HepG2 (cell line): ENCODE data around the gene PDE4D. TPM values are rescaled to one million over a fixed set of nuclear protein-coding genes. Genes with fewer than 3 reads are reported as not detected.

Experiments
- DR1 ChIP-seq: sonication (generic); formaldehyde crosslinking; IDR thresholded peaks from 2 replicates; pipeline ENCODE4 v1.8.0; 2021; ENCODE audit warnings: mild to moderate bottlenecking, missing genetic modification reagents, inconsistent platforms
- FOSL2 ChIP-seq: sonication (generic); formaldehyde crosslinking; IDR thresholded peaks from 2 replicates; pipeline ENCODE4 v1.4.0; 2020; ENCODE audit warnings: missing genetic modification reagents
- GTF2F1 ChIP-seq: fragments of 150-350 bp; IDR thresholded peaks from 2 replicates; pipeline ENCODE4 v1.6.1; 2014; ENCODE audit warnings: low read length
- HOXD1 ChIP-seq: sonication (generic); formaldehyde crosslinking; IDR thresholded peaks from 2 replicates; pipeline ENCODE4 v1.5.0; 2020; ENCODE audit warnings: missing genetic modification reagents
- JUN ChIP-seq: sonication (generic); formaldehyde crosslinking; IDR thresholded peaks from 2 replicates; pipeline ENCODE4 v1.4.0; 2020; ENCODE audit warnings: mild to moderate bottlenecking, missing genetic modification reagents
- MIER2 ChIP-seq: IDR thresholded peaks from 2 replicates; pipeline ENCODE4 v1.6.1; 2016; ENCODE audit warnings: missing biosample characterization, missing genetic modification reagents
- NR2F1 ChIP-seq, 2 experiments: fragments of 450-650 bp in 1 of 2; formaldehyde crosslinking in 1 of 2; IDR thresholded peaks; 2 replicates each; pipeline versions ENCODE4 v1.5.0 to v1.6.1; 2016 to 2020; ENCODE audit warnings: mild to moderate bottlenecking in 1 of 2, missing compliant biosample characterization in 1 of 2, missing genetic modification reagents in 1 of 2, moderate library complexity in 1 of 2
- RBFOX2 ChIP-seq: fragments of 200-400 bp; formaldehyde crosslinking; IDR thresholded peaks from 2 replicates; pipeline ENCODE4 v1.6.1; 2017; ENCODE audit warnings: low read depth, mild to moderate bottlenecking, low read length
- SAP130 ChIP-seq: IDR thresholded peaks from 2 replicates; pipeline ENCODE4 v1.6.1; 2016; ENCODE audit warnings: low read depth
- SNAPC2 ChIP-seq: sonication (generic); formaldehyde crosslinking; IDR thresholded peaks from 2 replicates; pipeline ENCODE4 v1.8.1; 2022; ENCODE audit warnings: mild to moderate bottlenecking, missing genetic modification reagents
- SP4 ChIP-seq: sonication (generic); formaldehyde crosslinking; IDR thresholded peaks from 2 replicates; pipeline ENCODE4 v1.8.1; 2023; ENCODE audit warnings: mild to moderate bottlenecking, missing genetic modification reagents
- ZBTB10 ChIP-seq: sonication (generic); formaldehyde crosslinking; IDR thresholded peaks from 2 replicates; pipeline ENCODE4 v1.4.0; 2020; ENCODE audit warnings: missing genetic modification reagents, borderline replicate concordance
- ZIK1 ChIP-seq: sonication (generic); formaldehyde crosslinking; IDR thresholded peaks from 2 replicates; pipeline ENCODE4 v1.5.0; 2020; ENCODE audit warnings: mild to moderate bottlenecking, low read depth, missing genetic modification reagents, borderline replicate concordance
- ZMYM4 ChIP-seq: sonication (generic); formaldehyde crosslinking; IDR thresholded peaks from 2 replicates; pipeline ENCODE4 v1.8.1; 2023; ENCODE audit warnings: mild to moderate bottlenecking, missing genetic modification reagents
- ZNF180 ChIP-seq: sonication (generic); formaldehyde crosslinking; IDR thresholded peaks from 2 replicates; pipeline ENCODE4 v1.4.0; 2020; ENCODE audit warnings: low read depth, missing genetic modification reagents, borderline replicate concordance
- ZNF207 ChIP-seq: fragments of 450-650 bp; IDR thresholded peaks from 2 replicates; pipeline ENCODE4 v1.6.1; 2016; ENCODE audit warnings: antibody characterized with exemption, borderline replicate concordance
- ZNF382 ChIP-seq: sonication (generic); formaldehyde crosslinking; IDR thresholded peaks from 2 replicates; pipeline ENCODE4 v1.5.0; 2020; ENCODE audit warnings: missing genetic modification reagents, mild to moderate bottlenecking, borderline replicate concordance
- ZNF710 ChIP-seq: sonication (generic); formaldehyde crosslinking; IDR thresholded peaks from 2 replicates; pipeline ENCODE4 v1.5.0; 2020; ENCODE audit warnings: mild to moderate bottlenecking, missing genetic modification reagents, borderline replicate concordance
- ZNF777 ChIP-seq: sonication (generic); formaldehyde crosslinking; IDR thresholded peaks from 2 replicates; pipeline ENCODE4 v1.4.0; 2020; ENCODE audit warnings: missing genetic modification reagents
- polyA plus RNA-seq, 8 experiments: library from polyadenylated mRNA; depleted of rRNA in 3 of 8; stranded (reverse) in 7 of 8; unstranded in 1 of 8; fragments of >200 nt; fragmentation: Illumina TruSeq in 4 of 8; extraction: Trizol in 4 of 8; gene quantifications; 2 replicates each; pipeline versions ENCODE4 v1.2.1 to v1.2.3, GENCODE V29; 2011 to 2016; ENCODE audit warnings: low read depth in 4 of 8, missing spikeins in 1 of 8, mixed read lengths in 1 of 8; ENCODE audit not compliant: insufficient read depth in 1 of 8
- total RNA-seq, 5 experiments: library from RNA; depleted of rRNA; stranded (reverse); fragments of >200 nt; fragmentation: Illumina TruSeq; extraction: Trizol; gene quantifications; 2 replicates each; pipeline ENCODE4 v1.2.3, GENCODE V29; 2016; ENCODE audit warnings: low read depth in 1 of 5
- TF ChIP-seq, protein P1 (sequence below): sonication (generic); formaldehyde crosslinking; IDR thresholded peaks from 2 replicates; pipeline ENCODE4 v1.5.1; 2020; ENCODE audit warnings: missing genetic modification reagents, mild to moderate bottlenecking, borderline replicate concordance
- TF ChIP-seq, protein P2 (sequence below), 2 experiments: sonication (generic) in 1 of 2; formaldehyde crosslinking in 1 of 2; IDR thresholded peaks; 2 replicates each; pipeline versions ENCODE4 v1.4.0 to v1.6.1; 2018 to 2020; ENCODE audit warnings: missing genetic modification reagents in 2 of 2, borderline replicate concordance in 1 of 2, low read depth in 1 of 2, mild to moderate bottlenecking in 1 of 2, missing biosample characterization in 1 of 2
- TF ChIP-seq, protein P3 (sequence below): sonication (generic); formaldehyde crosslinking; IDR thresholded peaks from 2 replicates; pipeline ENCODE4 v1.8.1; 2023; ENCODE audit warnings: mild to moderate bottlenecking, missing genetic modification reagents

PDE4D gene
- total and polyA plus RNA-seq, 2 of the 13 experiments (the other 11 are each of a cell fraction or from before 2014, with no cell fraction given), result 7.0 to 12.2 TPM

DNA sequence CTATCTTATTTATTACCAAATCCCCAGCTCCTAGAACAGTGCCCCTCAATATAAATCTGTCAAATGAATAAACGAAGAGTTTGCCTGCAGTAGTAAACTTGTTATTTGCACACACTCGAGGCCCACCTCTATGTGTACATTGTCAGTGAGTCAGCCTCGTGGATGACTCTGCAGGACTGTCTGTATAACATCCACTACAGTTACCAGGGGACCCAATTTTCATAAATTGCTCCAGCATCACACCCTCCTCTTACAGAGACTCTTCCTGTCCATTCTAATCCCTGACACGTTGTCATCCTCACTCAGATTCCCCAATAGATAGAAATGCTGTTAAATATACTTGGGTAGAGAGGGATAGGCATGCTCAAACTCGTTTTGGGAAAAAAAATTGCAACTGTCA is 832.1 kb downstream of the PDE4D start (continued):
- TF ChIP-seq ZNF710 (no peak), ZNF180 (no peak), MIER2 (CRISPR knock-in tag) (no peak), JUN (CRISPR knock-in tag) (peak; percentile 63; the same call in 1 of the 2 replicates), SP4 (no peak), SAP130 (peak; percentile 64), ZMYM4 (no peak), ZIK1 (no peak), FOSL2 (peak; percentile 99), ZBTB10 (no peak), RBFOX2 (no peak), DR1 (CRISPR knock-in tag) (no peak), GTF2F1 (no peak), NR2F1 (CRISPR knock-in tag; IDR thresholded peaks at IDR 0.05) (no peak), ZNF207 (no peak), SNAPC2 (CRISPR knock-in tag) (no peak), ZNF777 (no peak), ZNF382 (CRISPR knock-in tag) (no peak), HOXD1 (peak; percentile 88)
- TF ChIP-seq, protein P1, sequence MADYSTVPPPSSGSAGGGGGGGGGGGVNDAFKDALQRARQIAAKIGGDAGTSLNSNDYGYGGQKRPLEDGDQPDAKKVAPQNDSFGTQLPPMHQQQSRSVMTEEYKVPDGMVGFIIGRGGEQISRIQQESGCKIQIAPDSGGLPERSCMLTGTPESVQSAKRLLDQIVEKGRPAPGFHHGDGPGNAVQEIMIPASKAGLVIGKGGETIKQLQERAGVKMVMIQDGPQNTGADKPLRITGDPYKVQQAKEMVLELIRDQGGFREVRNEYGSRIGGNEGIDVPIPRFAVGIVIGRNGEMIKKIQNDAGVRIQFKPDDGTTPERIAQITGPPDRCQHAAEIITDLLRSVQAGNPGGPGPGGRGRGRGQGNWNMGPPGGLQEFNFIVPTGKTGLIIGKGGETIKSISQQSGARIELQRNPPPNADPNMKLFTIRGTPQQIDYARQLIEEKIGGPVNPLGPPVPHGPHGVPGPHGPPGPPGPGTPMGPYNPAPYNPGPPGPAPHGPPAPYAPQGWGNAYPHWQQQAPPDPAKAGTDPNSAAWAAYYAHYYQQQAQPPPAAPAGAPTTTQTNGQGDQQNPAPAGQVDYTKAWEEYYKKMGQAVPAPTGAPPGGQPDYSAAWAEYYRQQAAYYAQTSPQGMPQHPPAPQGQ (CRISPR knock-in tag), result no peak
- TF ChIP-seq, protein P2, sequence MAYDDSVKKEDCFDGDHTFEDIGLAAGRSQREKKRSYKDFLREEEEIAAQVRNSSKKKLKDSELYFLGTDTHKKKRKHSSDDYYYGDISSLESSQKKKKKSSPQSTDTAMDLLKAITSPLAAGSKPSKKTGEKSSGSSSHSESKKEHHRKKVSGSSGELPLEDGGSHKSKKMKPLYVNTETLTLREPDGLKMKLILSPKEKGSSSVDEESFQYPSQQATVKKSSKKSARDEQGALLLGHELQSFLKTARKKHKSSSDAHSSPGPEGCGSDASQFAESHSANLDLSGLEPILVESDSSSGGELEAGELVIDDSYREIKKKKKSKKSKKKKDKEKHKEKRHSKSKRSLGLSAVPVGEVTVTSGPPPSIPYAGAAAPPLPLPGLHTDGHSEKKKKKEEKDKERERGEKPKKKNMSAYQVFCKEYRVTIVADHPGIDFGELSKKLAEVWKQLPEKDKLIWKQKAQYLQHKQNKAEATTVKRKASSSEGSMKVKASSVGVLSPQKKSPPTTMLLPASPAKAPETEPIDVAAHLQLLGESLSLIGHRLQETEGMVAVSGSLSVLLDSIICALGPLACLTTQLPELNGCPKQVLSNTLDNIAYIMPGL (CRISPR knock-in tag; IDR thresholded peaks at IDR 0.05; ENCODE audit: borderline replicate concordance in 1 of 2, low read depth in 1 of 2), result 0 out of 4 replicates have a peak, but pooled peaks of 1 of the 2 experiments have one; percentile 22
- TF ChIP-seq, protein P3, sequence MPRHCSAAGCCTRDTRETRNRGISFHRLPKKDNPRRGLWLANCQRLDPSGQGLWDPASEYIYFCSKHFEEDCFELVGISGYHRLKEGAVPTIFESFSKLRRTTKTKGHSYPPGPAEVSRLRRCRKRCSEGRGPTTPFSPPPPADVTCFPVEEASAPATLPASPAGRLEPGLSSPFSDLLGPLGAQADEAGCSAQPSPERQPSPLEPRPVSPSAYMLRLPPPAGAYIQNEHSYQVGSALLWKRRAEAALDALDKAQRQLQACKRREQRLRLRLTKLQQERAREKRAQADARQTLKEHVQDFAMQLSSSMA (CRISPR knock-in tag), result no peak
